8988T (cell line): ENCODE results near the gene WDR31.
"Not testable (repeated sequence)": the region's sequence is repeated elsewhere in the genome, so short reads cannot be mapped to it uniquely, and the experiment has no call there.

Experiments used
- DNase-seq: peaks from one replicate; pipeline ENCODE4 v3.0.0; 2011

WDR31 gene

DNA sequence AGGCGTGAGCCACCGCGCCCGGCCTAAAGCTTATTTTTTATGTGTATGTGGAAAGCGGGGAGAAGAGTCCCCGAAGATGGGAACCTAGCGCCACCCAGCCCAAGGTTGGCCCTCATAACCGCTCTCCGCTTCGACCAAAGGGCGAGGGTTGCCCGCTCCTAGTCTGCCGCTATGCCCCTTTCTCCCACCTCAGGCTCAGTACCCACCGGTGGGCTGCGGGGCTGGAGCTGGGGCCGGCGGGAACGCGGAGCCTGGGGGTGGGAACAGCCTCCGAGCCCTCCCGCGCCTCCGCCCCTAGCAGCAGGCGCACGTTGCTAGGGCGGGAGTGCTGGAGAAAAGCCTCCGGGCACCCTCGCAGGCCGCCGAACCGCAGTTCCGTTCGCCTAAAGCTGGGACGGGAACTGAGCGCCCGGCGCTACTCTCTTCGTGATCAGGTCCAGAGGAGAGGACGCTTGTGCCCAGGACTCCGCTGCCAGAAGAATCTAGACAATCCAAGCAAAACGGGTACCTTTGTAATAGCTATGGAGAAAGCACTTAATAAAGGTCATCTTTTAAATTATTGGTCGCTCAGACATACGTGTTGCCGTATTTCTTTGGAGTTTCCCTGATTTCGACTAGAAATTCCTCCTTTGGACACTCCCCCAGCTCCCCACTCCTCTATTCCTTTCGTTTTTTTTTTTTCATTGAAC is at the start of gene WDR31:
WDR31 (minus strand) TSS at position 265 of the 689 bp plus-strand sequence. CDS start 8,253 bp downstream, outside the sequence.
- peak; percentile 85 for DNase-seq

GRCh38 chr9:113389451-113389850 is 49.4 kb upstream of the WDR31 start:
- no peak for DNase-seq

- DNase-seq = no peak
Observed at GRCh38 chr9:113388833-113389232, 48.8 kb upstream of the WDR31 start.

DNA sequence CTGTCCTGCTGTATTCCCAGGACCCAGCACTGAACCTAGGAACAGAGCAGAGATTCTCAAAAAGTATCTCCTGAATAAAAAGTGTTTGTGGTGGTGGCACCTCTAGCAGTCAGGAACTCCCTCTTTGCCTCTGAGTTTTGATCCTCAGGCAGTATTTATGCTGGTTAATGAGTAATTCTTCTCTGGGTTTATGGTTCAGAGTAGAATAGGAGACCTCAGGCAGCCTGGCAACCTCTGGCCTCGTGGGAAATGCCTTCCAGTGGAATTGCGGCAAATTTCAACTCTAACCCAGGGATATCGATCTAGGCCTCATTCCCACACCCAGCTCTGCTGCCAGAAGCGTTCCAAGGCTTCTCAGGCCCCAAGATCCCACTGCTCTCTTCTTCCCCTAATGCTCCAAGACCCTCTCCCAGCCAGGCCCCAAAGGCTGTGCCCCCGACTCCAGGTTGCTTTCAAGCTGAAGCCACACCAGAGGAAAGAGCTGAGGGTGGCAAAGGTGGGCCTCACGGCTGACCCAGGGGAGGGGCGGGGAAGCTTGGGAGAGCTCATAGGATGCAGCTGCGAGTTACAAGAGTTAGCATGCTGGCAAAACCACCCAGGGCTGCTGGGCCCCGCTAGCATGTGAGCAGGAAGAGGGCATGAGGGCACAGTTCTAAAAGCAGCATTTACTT is 47.6 kb upstream of the WDR31 start:
- DNase-seq = no peak

GRCh38 chr9:113386571-113387393 is 46.7 kb upstream of the WDR31 start:
- no peak for DNase-seq

DNA sequence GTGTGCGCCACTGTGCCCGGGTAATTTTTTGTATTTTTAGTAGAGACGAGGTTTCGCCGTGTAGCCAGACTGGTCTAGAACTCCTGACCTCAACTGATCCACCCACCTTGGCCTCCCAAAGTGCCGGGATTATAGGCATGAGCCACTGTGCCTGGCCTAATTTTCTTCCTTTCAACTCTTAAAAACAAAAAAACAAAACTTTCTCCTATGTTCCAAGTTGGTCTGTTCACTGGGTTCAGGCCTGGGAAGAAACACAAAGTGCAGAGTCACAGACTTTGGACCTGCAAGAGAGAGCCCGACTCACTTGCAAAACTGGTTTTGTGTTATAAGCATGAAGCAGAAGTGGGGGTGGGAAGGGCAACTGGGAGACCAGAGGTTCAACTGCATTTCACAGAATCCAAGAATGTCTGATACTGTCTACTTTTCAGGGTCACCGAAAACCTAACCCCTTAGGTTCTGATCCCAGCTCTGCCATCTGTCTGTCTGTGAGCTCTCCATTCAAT is 41.9 kb upstream of the WDR31 start:
- no peak for DNase-seq

- DNase-seq = not testable (repeated sequence)
Observed at GRCh38 chr9:113381441-113381840, 41.4 kb upstream of the WDR31 start.

DNA sequence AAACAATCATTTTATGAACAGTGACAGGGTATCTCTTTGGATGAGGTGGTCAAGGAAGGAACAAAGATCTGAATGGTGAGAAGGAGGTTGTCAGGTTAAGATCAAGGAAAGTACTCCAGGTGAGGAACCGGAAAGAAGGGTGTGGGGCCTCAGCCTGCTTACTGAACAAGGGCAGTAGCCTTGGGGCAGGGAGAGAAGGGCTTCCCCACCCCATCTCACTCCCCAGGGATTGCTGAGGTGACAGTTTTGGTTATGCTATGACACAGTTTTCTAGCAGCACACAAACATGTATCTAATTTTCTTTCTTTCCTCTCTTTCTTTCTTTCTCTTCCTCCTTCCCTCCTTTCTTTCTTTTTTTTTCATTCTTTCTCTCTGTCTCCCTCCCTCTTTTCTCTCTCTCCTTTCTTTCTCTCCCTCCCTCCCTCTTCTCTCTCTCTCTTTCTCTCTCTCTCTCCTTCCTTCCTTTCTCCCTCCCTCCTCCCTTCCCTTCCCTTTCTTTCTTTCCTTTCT is 40.8 kb upstream of the WDR31 start:
- DNase-seq = no peak

DNA sequence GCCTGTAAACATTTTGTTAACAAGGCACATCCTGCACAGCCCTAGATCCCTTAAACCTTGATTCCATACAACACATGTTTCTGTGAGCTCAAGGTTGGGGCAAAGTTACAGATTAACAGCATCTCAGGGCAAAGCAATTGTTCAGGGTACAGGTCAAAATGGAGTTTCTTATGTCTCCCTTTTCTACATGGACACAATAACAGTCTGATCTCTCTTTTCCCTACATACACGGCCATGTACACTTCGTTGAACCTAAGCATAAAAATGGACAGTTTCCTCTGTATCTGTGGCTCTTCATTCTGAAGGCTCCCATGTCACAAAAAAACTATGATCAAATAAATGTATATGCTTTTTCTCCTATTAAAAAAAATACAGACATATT is 39.7 kb upstream of the WDR31 start:
- DNase-seq = not testable (repeated sequence)

- DNase-seq = not testable (repeated sequence)
Observed at GRCh38 chr9:113379094-113379828, 39.2 kb upstream of the WDR31 start.

DNA sequence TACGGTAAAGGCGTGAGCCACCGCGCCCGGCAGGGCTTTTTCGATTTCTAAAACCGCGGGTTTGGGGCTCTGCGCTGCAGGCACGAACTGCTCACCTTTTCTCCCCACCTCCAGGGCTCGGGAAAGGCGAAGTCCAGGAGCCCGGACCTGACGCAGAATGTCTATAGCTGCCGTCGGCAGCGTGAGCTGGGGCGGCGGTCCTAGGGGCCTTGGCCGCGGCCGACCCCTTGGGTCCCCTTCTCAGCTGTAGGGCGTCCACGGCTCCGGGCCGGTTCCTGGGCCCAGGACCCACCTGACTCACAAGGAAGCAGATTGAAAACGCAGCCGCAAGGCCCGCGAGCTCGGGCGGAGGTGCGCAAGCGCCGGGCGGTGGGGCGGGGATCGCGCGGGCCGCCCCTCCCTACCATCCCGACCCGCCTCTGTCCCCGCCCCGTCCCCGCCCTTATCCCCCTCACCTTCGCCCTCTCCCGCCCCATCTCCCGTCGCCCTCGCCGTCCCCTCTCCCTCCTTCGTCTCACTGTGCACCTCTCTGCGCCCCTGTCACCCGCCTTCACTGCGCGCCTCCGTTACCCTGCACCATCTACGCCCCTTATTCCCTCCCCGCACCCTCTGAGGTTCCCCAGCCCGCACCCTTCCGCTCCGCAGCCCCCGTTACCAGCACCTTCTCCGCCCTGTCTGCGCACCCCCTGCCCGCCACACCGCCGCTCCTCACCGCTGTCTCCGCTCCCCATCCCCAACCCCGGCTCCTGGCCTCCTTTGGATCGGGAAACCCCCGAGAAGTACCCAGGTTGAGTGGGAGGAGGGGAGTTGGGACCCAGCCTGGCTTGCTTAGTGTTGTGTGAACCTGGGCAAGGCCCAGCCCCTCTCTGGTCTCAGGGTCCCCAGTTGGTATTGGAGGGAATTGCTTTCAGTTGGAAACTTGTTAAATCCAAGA is 36.8 kb upstream of the WDR31 start, which contains the start of gene HDHD3:
HDHD3 (minus strand) TSS at position 353 of the 934 bp plus-strand sequence. CDS start 2,632 bp downstream, outside the sequence.
- DNase-seq = peak; percentile 90

DNA sequence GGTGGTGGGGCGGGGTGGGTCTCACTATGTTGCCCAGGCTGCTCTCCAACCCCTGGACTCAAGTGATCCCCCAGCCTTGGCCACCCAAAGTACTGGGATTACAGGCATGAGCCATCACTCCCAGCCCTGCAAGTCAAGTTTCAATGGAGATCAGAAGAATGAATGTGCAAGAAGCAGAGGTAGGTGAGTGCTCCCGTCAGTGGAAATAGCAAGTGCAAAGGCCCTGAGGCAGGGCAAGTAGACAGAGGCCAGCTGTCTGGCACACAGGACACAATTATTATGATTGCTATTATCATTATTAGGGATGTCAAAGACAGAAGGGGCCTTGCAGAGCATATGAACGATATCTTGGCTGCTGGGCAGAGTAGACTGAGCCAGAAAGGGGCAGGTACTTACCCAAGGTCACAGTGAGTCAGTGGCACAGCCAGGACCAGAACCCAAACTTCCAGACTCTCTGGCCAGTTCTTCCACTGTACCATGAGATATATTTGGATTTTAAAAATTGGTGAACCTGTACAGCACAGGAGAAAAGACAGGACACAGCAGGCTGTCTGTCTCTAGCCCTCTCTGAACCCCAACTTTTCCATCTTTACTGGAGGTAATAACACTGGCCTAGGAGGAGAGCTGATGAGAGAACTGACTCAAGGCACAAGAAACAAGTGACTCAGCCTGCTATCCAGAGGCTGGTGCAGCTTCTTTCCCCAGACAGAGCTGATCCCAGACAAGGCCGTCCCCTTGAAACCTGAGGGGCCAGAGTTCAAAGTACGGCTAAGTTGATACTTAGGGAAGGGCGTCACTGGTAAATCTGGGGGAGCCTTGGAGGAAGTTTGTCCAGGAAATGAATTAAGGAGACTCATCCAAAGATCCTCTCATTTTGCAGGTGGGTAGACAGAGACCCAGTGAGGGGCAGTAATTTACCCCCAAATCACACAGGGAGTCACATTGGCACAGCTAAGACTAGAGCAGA is 35.3 kb upstream of the WDR31 start:
- no peak for DNase-seq

DNA sequence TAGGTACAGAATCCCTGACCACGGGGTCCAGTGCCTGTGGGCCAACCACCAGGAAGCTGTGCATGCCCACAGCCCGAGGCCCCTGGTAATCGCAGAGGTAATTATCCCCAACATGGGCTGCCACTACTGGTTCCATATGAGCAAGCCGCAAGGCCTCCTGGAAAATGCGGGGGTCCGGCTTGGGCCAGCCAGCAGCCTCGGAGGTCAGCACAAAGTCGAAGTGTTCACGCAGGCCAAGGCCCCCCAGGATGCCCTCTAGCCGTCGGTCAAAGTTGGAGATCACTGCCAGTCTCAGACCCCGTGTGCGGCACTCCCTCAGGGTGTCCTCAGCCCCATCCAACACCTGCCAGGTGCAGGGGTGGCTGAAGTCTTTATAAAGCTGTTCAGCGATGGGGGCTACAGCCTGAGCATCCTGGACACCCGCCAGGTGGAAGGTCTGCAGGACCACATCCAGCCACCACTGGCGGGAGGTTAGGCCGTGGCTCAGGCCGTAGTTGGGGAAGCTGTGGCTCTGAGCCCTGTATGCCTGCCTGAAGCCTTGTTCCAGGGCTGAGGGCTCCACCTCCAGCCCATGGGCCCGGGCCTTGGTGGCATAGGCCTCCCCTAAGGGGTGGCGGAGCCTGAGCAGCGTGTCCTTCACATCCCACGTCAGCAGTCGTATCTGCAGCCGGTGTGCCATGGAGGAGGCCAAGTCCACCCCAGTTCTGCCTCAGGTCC is 33.8 kb upstream of the WDR31 start:
- no peak for DNase-seq

- no peak for DNase-seq
Observed at GRCh38 chr9:113373256-113373655, 33.2 kb upstream of the WDR31 start.

DNA sequence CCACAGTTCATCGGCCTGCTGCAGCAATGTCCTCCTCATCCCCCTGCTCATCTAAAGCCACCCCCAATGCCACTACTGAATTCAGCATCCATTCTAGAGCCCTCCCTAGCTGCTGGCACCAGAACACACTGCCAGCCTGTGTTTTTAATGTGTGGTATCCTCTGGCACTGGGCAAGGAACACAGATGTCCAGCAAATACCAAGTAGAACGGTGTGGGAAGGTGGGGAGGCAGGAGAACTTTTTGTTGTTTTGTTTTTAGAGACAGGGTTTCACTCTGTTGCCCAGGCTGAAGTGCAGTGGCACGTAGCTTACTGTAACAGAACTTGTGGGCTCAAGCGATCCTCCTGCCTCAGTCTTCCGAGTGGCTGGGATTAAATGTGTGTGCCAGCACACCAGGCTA is 32.0 kb upstream of the WDR31 start:
- DNase-seq = no peak

- DNase-seq = no peak
Observed at GRCh38 chr9:113370806-113371325, 30.8 kb upstream of the WDR31 start.

GRCh38 chr9:113369855-113370140 is 29.7 kb upstream of the WDR31 start:
- no peak for DNase-seq

DNA sequence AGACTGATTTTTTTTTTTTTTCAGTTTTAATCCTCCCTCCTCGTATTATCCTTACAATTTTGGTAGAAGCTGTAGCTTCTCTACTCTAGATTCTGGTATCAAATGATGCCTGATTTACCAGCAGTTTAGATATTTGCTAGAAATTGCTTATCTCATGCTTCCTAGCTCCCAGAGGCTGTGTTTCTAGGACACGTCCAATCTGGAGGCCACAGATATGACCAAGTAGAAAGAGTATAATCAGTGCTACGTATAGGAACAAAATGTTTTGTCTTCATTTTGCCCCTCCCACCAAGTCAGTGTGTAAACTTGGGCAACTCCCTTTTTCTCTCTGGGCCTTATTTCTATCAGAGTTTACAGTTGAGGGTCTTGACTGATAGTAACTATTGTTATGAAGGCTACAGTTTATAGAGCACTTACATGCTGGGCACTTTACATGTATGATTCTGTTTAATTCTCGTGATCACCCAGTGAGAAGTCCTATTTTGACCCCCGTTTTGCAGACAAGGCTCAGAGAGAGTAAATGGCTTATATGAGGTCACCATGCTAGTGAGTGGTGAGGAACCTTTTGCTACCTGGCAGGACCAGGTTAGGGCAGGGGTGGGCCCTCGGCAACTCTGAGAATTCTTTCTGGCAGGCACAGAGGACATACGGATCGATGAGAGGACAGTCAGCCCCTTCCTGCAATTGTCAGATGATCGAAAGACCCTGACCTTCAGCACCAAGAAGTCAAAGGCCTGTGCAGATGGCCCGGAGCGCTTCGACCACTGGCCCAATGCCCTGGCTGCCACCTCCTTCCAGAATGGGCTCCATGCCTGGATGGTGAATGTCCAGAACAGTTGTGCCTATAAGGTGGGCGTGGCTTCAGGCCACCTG is 29.1 kb upstream of the WDR31 start:
- no peak for DNase-seq
